NCI-H2196 (cell line): ENCODE data around the gene PCBP3.
"Not testable (repeated sequence)": the region's sequence is repeated elsewhere in the genome, so short reads cannot be mapped to it uniquely, and the experiment has no call there.

ENCODE experiments used
- DNase-seq: peaks from one replicate; lab custom pipeline; 2025; ENCODE audit not compliant: unreplicated experiment; lab: John Stamatoyannopoulos, UW

Gene PCBP3

DNA sequence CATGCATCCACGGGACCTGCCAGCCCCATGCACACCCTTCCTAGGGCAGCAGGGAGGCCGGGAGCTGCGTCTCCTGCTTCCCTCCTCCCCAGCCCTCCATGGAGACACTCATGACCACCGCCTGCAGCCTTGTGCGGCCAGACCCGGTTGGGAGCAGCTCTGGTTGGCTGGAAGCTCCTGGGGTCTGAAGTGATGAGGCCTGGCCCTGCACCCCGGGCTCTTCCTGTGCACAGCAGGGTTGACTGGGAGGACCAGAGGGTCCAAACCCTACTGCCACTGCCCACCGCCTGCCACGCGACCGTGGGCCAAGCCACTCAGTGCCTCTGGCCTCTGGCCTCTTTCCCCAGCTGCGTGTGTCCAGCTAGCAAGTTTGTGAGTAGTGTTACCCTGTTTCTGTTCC lies 226.9 kb downstream of the PCBP3 start:
- no peak for DNase-seq

DNA sequence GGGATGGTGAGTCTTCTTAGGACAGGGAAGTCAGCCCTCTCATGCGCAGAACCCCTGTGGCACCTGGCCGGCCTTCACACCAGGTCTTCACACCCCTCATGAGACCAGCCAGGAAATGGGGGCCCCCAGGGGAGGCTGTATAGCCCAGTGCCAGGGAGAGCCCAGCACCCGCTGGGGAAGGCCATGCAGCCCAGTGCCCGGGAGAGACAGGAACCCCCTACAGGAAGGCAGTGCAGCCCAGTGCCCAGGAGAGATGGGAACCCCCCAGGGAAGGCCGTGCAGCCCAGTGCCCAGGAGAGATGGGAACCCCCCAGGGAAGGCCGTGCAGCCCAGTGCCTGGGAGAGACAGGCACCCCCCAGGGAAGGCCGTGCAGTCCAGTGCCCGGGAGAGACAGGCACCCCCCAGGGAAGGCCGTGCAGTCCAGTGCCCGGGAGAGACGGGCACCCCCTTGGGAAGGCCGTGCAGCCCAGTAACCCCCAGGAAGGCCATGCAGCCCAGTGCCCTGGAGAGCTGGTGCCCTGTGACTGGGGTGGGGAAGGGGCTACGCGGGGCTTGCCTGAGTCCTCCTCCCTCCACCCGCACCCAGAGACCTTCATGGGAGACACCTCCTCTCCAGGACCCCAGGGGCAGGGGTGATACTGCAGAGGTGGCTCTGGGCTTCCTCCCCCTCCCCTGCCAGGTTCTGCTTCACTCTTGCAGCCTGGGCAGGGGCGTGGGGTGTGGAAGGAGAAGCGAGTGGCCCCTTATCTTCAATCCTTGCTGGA lies 227.5 kb downstream of the PCBP3 start:
- DNase-seq: no peak

DNA sequence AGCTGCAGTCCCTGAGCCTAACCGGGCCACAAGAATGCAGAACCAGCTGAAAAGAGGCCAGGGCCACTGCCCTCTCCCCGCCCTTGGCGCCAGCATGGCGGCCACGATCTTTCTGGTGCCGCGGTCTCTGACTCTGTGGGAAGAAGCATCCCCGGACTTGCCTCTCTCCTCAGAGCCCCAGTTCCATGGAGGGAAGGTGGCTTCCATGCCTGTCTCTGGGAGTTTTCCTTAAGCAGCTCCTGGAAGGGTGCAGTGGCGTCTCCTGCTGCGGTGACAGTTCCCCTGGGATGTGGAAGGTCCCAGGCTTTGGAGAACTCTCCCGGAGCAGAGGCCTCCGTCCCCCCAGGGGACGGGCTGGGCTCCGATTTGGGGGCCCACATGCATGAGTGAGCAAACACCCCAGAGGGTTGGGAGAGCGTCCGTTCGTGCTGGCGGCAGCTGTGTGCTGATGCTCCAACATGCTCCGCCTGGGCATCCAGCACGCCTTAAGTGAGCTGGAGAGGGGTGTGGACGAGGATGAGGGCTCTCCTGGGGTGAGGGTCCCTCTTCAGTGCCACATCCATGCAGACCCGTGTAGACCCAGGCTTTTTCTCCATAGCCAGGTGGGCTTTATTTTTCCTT lies 228.2 kb downstream of the PCBP3 start:
- DNase-seq: no peak

DNA sequence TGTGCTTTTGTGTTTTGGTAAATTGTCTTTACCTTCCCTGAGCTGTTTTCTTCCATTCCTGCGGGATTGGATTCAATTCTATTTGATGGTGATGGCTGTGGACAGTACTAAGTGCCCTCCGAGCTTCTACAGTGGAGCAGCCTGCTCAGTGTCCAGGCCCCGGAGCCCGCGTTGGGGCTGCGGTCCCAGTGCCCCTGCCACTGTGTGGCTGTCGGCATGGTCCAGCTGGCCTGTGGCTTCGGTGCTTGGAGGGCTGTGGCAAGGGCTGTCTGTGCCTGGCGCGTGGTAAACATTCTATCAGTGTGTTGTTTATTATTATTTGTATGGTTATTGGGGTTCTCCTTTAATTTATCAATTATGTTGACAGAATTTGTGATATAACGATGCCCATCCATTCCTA lies 228.9 kb downstream of the PCBP3 start:
- DNase-seq: no peak

DNA sequence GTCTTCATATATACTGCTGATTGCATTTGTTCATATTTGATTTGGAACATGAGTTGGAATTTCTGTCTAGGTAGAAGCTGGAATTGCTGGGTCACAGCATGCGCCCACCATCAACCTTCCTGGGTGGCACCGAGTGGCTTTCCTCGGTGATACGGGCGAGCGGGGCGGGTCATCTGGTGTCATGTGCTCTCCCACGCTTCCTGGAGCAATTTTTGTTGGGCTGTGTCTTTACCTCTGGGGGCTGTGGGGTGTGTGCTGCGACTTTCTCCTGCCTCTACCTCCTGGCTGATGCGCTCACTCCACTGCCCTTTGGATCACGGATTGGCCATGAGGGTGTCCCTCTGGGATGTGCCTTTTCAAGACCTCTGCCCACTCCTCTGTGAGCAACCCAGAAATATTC lies 229.4 kb downstream of the PCBP3 start:
- DNase-seq: no peak

DNA sequence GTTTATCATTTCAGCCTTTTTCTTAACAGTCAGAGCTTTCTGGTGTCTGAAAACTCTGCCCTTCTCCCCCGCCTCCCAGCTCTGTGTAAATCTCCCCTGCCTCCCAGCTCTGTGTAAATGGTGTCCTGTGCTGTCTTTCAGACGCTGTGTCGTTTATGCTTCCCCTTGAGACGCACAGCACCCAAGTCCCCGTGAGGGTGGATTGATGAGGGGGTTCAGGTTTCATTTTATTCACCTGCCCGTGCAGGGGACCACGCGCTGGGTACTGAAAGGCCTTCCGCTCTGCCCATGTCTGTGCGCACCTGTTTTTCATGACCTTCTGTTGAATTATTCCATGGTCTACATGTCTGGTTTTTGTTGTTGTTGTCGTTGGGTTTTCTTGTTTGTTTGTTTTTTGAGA lies 229.9 kb downstream of the PCBP3 start:
- no peak for DNase-seq

DNA sequence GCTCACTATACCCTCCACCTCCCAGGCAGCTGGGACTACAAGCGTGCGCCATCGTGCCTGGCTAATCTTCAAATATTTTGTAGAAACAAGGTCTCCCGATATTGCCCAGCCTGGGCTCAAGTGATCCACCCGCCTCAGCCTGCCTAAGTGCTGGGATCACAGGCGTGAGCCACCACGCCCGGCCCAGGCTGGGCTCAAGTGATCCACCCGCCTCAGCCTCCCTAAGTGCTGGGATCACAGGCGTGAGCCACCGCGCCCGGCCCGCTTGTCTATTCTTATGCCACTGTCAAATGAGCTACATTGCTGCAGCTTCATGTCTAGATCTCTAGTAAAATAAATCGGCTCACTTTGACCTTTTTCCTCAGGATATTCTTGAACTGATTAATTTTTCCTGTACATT lies 230.3 kb downstream of the PCBP3 start:
- no peak for DNase-seq

DNA sequence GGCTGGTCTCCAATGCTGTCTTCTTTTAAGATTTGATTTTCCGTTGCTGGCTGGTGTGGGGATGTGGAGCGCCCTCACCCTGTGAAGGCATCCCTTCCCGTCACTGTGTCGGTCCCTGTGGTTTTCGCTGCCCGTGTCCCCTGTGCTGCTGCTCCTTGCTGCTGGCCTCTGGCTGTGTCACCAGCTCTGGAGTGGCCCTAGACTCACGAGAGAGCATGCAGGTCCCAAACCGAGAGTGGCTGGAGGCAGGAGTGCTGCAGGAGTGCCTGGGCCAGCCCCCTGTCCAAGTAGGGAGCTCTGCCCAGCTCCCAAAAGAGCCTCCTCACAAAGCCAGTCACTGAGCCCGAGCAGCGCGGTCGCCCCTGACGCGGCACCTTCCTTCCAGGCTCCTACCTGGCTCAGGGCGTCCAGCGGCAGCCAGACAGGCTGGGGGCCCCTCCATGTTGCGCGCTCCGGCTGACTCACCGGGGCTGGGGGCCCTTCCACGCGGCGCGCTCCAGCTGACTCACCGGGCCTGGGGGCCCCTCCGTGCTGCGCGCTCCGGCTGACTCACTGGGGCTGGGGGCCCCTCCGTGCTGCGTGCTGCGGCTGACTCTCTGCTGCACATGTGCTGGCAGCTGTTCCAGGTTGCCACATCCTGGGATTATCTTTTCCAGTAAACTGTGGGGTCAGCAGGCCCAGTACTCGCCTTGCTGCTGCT lies 231.3 kb downstream of the PCBP3 start:
- DNase-seq: no peak

DNA sequence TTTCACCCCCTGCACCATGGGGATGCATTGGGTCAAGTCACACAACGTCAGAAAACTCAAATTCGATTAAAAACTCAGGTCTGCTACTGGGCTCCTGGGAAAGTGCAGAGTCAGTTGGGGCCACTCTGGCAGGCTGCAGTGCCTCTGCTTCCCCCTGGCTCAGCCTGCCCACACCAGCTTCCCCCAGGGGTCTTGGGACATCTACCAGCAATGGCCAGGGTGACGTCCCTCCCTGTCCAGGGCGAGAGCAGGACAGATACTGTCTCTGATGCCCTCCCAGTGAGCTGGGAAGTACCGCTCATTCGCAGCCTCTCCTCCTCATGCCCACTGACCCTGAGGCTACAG lies 231.9 kb downstream of the PCBP3 start:
- DNase-seq: no peak

DNA sequence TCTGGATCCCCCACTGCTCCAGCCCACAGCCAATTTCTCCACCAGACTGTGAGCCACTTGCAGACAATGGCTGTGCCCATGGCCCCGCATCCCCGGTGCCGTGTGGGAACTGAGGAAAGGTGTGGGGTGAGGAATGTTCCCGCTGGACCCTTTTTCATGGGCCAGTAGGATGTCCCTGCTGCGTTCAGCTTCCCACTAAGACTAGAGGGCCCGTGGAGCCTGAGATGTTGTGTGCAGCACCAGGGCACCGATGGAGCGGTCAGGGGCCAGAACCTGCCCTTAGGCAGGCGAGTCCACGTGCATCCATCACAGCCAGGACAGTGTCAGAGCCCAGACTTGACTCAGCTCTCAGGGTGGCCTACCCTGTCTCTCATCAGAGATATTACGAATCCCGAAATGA lies 232.4 kb downstream of the PCBP3 start:
- DNase-seq: no peak

DNA sequence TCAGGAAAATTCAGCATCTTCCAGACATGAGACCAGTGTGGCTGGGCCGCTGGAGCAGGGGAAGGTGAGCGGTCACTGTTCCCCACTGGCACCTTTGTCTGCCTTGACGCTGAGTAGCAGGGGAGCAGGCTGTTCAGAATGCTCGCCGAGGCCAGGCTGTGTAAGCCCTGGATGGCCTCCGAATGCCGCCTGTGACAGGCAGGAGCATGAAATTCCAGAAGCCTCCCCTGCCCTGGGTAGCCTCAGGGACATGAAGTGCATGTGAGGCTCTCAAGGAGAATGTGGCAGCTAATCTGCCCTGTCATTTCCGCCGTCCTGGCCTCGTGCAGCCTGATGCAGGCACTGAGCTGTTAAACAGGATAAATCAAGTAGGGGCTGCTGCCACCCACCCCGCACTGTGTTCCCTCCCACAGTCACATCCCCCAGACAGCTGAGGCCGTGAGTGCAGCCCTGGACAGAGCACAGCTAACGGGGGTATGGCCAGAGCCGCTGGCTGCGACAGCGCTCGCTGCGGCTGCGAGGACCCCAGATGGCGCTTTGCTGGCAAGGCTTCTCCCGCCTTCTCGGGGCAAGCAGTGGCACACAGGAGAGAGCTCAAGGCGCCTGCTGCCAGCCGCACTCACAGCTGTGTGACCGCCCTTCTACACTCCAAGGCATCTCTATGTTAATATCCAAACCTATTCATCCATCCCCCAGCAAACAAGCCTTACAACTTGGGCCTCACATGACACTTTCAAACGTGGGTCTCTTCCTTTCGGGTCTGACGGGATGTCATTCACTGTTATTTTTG lies 233.1 kb downstream of the PCBP3 start:
- no peak for DNase-seq

DNA sequence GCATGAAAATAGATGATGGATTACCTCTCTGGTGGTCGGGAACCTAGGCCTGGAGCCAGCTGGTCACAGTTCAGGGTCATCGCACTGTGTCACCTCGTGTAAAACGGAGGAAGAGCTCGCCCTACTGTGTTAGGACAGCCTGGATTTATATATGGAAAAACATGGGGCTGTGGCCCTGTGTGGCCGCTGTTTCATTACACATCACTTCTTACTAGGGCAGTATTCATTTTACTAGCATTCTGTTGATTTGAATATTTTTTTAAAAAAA lies 233.6 kb downstream of the PCBP3 start:
- no peak for DNase-seq

DNA sequence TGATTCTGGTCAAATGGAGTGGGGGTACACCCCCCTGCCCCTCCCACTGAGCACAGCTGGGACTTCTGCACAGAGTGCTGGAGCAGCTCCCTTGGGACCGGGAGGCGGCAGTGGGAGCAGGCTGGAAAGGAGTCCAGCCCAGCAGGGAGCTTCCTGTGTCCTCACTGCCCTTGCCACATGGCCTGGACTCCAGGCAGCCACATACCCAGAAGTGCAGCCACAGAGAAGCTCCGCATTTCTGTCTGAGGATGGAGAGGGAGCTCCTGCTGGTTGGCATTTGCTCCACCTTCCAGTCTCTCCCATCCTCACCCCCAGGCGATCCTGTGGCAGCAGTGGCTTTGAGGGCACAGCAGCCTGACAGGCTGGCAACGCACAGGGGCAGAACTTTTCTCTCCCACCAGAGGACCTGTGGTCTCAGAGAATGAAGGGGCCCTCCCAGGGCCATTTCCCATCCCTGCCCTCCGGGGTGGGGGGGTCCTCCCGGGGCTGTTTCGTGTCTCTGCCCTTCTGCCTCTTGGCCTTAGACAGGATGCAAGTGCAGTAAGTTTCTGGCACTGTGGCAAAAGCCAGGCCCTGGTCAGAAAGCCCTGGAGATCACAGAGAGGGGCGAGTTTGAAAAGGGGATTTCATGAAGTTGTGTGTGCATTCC lies 234.4 kb downstream of the PCBP3 start:
- DNase-seq: no peak

DNA sequence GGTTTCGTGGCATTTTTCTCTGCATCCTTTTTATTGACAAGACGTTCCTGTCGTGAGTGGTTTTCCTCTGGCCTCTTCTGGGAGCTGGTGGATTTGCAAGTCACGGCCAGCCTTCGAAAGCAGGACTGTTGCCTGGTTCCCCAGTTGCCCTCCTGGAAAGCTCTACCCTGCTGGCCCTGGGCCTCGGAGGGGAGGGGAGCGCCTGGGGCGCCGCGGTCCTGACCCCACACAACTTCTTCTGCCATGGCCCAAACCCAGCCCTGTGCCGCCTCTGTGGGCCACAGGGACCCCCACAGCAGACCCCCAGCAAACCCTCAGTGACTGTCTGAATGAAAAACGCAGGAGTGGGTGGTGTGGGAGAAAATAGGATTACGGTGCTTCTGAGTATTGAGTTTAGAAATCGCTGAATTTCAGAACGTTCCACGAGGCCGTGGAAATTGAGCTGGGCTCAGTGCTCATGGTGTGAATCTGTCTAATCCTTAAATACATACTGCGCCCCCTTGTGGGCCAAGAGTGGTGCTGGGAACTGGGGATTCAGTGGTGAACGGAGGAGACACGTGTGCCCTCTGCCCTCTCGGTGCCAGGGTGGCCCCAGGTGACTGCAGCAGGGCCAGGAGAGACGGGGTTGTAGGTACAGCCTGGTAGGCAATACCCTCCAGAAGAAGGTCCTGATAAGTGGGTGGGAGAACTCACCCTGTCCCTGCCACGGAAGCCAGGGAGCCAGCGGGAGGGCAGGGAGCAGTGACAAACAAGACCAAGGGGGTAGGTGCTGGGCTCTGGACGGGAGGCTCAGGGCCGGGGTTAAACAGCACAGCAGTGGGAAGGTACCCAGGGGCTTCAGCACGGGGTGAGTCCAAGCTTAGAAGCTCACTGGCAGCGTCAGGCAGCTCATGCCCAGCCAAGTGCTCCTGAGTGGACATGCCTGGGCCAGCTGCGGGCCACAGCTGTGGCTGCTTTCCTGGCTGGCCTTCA lies 236.9 kb downstream of the PCBP3 start:
- DNase-seq: peak; percentile 60

DNA sequence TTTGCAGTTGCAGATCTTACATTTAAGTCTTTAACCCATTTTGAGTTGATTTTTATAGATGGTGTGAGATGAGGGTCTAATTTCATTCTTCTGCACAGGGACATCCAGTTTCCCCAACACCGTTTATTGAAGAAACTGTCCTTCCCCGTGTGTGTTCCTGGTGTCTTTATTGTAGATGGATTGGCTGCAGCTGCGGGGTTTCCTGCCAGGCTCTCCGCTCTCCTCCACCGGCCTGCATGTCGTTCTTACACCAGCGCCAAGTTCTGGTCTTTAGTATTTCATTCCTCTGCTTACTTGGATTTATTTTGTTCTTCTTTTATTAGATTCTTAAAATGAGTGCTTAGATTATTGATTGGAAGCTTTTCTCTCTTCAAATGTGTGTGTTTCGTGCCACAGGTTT lies 239.1 kb downstream of the PCBP3 start:
- no peak for DNase-seq

DNA sequence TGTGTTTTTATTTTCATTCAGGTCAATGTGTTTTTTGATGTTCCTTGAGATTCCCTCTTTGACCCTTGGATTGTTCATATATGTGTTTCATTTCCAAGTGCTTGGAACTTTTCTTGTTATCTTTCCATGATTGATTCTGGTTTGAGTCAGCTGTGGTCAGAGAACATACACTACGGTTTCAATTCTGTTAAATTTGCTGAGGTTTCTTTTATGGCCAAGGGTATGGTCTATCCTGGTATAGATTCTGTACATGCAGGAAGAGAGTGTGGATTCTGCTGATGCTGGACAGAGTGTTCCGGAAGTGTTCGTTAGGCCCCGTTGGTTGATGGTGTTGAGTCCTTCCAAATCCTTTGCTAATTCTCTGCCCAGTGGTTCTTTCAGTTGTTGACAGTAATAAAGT lies 239.6 kb downstream of the PCBP3 start:
- no peak for DNase-seq

DNA sequence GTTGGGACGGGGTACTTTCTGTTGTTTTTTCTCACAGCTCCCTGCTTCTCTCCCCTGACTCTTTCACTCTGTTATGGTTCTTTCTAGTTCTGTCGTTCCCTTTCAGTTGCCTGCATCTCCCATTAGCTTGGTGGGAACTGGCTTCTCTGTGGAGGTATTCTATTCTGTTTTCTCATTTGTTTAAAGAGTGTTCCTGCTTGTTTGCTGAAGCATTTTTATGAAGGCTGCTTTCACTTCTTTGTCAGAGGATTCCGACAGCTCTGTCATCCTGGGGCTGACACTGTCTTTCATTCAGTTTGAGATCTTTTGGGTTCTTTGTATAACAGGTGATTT lies 242.0 kb downstream of the PCBP3 start:
- no peak for DNase-seq

DNA sequence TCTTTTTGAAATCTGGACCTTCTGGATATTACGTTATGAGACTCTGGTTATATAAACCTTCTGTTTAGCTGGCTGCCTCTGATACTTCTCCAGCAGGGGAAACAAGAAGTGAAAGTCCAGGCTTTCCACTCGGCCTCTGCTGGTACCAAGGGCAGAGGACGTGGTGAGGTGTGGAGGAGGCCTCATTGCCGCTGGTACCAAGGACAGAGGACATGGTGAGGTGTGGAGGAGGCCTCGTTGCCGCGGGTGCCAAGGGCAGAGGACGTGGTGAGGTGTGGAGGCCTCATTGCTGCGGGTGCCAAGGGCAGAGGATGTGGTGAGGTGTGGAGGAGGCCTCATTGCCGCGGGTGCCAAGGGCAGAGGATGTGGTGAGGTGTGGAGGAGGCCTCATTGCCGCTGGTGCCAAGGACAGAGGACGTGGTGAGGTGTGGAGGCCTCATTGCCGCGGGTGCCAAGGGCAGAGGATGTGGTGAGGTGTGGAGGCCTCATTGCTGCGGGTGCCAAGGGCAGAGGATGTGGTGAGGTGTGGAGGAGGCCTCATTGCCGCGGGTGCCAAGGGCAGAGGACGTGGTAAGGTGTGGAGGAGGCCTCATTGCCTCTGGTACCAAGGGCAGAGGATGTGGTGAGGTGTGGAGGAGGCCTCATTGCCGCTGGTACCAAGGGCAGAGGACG lies 242.5 kb downstream of the PCBP3 start:
- DNase-seq: not testable (repeated sequence)

DNA sequence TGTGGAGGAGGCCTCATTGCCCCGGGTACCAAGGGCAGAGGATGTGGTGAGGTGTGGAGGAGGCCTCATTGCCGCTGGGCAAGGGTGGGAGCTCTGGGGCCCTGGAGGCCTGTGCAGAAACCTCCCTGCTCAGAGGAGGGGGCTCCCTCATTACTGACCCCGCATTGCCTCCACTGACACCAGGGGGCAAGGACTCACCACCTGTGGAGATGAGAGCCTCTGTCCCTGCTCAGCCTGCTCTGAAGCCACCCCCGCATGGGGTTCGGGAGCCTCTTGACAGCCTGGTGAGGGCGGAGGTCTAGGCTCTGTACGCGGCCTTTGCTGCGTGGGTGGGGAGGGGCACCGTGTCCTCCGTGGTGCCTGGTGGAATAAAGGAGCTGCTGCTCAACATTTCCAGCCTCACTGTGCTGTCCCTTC lies 243.1 kb downstream of the PCBP3 start:
- no peak for DNase-seq

DNA sequence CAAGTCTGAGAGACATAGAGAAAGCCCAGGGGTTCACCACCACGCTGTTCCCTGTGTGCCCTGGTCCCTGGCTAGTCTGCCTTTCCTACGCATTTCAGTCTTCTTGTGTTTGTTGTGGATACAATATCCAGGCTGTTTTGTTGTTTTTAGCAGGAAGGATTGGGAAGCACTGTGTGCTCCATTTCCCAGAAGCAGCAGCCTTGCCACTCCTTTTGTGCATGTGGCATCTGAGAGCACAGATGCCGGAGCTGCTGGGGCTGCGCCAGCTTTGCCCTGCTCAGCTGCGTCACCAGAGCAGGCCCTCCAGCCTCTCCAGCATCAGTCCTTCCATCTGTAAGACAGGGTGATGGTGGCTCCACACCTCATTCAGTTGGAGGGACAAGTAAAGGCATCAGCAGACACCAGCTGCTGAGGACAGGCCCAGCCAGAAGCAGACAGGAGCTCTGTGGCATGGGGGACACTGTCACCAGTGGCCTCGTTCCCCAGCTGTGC lies 243.6 kb downstream of the PCBP3 start:
- DNase-seq: peak; percentile 85
